HepG2 (cell line): Measurements from ENCODE around the gene JAG1. TPM values are rescaled to one million over a fixed set of nuclear protein-coding genes. Genes with fewer than 3 reads are reported as not detected.

Experiments
- ATAC-seq: fragments of 200-7000 bp; cut with Tn5 transposase; 3 replicates; pipeline ENCODE4 v1.9.1; 2020; ENCODE audit warnings: mild to moderate bottlenecking, moderate library complexity
- BruUV-seq: library from RNA; stranded (reverse); fragments of 400-500 nt; replicated peaks from 2 replicates; lab custom pipeline; 2021; lab: Mats Ljungman, UMichigan
- CTCF ChIA-PET: fragments of 300-600 bp; formaldehyde crosslinking; extraction: SDS; loops from one replicate; lab custom pipeline; 2021; ENCODE audit warnings: low total read pairs, inconsistent platforms, low intra/inter-chr PET ratio; lab: Yijun Ruan, JAX
- POLR2A ChIA-PET: fragments of 350-600 bp; sonication (Branson Sonifier 250); formaldehyde crosslinking; loops from one replicate; lab custom pipeline; 2020; ENCODE audit warnings: antibody characterized with exemption, inconsistent platforms; lab: Yijun Ruan, JAX
- DNase-seq: peaks from one replicate; pipeline ENCODE4 v3.0.0-alpha.2; 2015; ENCODE audit warnings: low spot score
- FAIRE-seq: peaks from 3 replicates; lab custom pipeline; 2011; peaks lifted over from hg19 to GRCh38; lab: Jason Lieb, UNC
- H2AFZ ChIP-seq: one replicate; pipeline ENCODE4 v1.6.1; 2011; ENCODE audit warnings: low read length, inconsistent platforms
- H3K27ac ChIP-seq: fragments of 300-600 bp; 3 replicates; pipeline ENCODE4 v1.8.0; 2011; ENCODE audit warnings: mixed run types, mild to moderate bottlenecking, mixed read lengths, low read length, inconsistent platforms; ENCODE audit not compliant: insufficient read depth; ENCODE audit errors: extremely low read length
- H3K27me3 ChIP-seq, 2 experiments: fragments of 200-600 bp in 1 of 2; 2 replicates in 1 of 2; 3 replicates in 1 of 2; pipeline versions ENCODE4 v1.6.0 to v1.8.0; 2011; ENCODE audit warnings: low read length in 2 of 2, mild to moderate bottlenecking in 2 of 2, moderate library complexity in 2 of 2, inconsistent platforms in 1 of 2; ENCODE audit not compliant: insufficient read depth in 2 of 2, control insufficient read depth in 1 of 2
- H3K36me3 ChIP-seq, 2 experiments: fragments of 200-600 bp in 1 of 2; replicated peaks in 1 of 2; 2 replicates in 1 of 2; 3 replicates in 1 of 2; pipeline versions ENCODE4 v1.5.1 to v1.8.0; 2011; ENCODE audit warnings: low read length in 2 of 2, inconsistent platforms in 1 of 2; ENCODE audit not compliant: insufficient read depth in 2 of 2, control insufficient read depth in 1 of 2
- H3K4me1 ChIP-seq: 2 replicates; pipeline ENCODE4 v1.5.1; 2012; ENCODE audit warnings: low read length, inconsistent platforms; ENCODE audit not compliant: insufficient read depth
- H3K4me2 ChIP-seq: 2 replicates; pipeline ENCODE4 v1.6.0; 2011; ENCODE audit warnings: low read depth, low read length, inconsistent platforms
- H3K4me3 ChIP-seq, 3 experiments: fragments of 200-600 bp in 1 of 3; sonication (generic), shearing (Covaris generic) in 1 of 3; replicated peaks in 1 of 3; 2 replicates each; pipeline ENCODE4 v1.5.1; 2011 to 2016; ENCODE audit warnings: low read length in 3 of 3, inconsistent platforms in 2 of 3, low read depth in 2 of 3, mild to moderate bottlenecking in 2 of 3, control low read depth in 1 of 3, mixed read lengths in 1 of 3; ENCODE audit not compliant: insufficient read depth in 1 of 3
- H3K79me2 ChIP-seq: one replicate; pipeline ENCODE4 v1.6.1; 2011; ENCODE audit warnings: low read length, inconsistent platforms; ENCODE audit not compliant: insufficient read depth
- H3K9ac ChIP-seq: 2 replicates; pipeline ENCODE4 v1.6.0; 2011; ENCODE audit warnings: mild to moderate bottlenecking, low read depth, low read length, inconsistent platforms; ENCODE audit not compliant: insufficient read depth
- H3K9me3 ChIP-seq: 2 replicates; pipeline ENCODE4 v1.5.1; 2012; ENCODE audit warnings: mild to moderate bottlenecking, low read length
- H4K20me1 ChIP-seq: 2 replicates; pipeline ENCODE4 v1.6.0; 2011; ENCODE audit warnings: inconsistent platforms, mild to moderate bottlenecking, low read length, moderate library complexity; ENCODE audit not compliant: insufficient read depth
- ELK4 ChIP-seq: sonication (generic); formaldehyde crosslinking; IDR thresholded peaks from 2 replicates; pipeline ENCODE4 v1.9.0; 2021; ENCODE audit warnings: missing genetic modification reagents, borderline replicate concordance
- FIP1L1 ChIP-seq: fragments of 200-400 bp; formaldehyde crosslinking; IDR thresholded peaks from 2 replicates; pipeline ENCODE4 v1.6.1; 2018; ENCODE audit warnings: low read depth, mild to moderate bottlenecking, low read length, moderate library complexity, borderline replicate concordance; ENCODE audit not compliant: insufficient read depth
- FOXA1 ChIP-seq, 2 experiments: fragments of 450-650 bp in 1 of 2; sonication (generic) in 1 of 2; formaldehyde crosslinking in 1 of 2; IDR thresholded peaks; 2 replicates each; pipeline versions ENCODE4 v1.4.0 to v1.6.1; 2016 to 2020; ENCODE audit warnings: missing genetic modification reagents in 1 of 2
- HNF4G ChIP-seq, 2 experiments: sonication (generic) in 1 of 2; formaldehyde crosslinking in 1 of 2; IDR thresholded peaks; 2 replicates each; pipeline versions ENCODE4 v1.4.0 to v1.6.1; 2011 to 2020; ENCODE audit warnings: borderline replicate concordance in 2 of 2, low read depth in 2 of 2, mild to moderate bottlenecking in 2 of 2, low read length in 1 of 2, missing genetic modification reagents in 1 of 2, moderate library complexity in 1 of 2
- IKZF4 ChIP-seq: sonication (generic); formaldehyde crosslinking; IDR thresholded peaks from 2 replicates; pipeline ENCODE4 v1.5.1; 2020; ENCODE audit warnings: borderline replicate concordance, mild to moderate bottlenecking, low read depth, missing genetic modification reagents; ENCODE audit errors: not compliant biosample characterization
- ZNF10 ChIP-seq: sonication (generic); formaldehyde crosslinking; IDR thresholded peaks from 2 replicates; pipeline ENCODE4 v1.4.0; 2020; ENCODE audit warnings: mild to moderate bottlenecking, low read depth, missing genetic modification reagents, borderline replicate concordance
- ZNF282 ChIP-seq: fragments of 450-650 bp; IDR thresholded peaks from 2 replicates; pipeline ENCODE4 v1.6.1; 2018; ENCODE audit not compliant: partially characterized antibody
- ZNF576 ChIP-seq: sonication (generic); formaldehyde crosslinking; IDR thresholded peaks from 2 replicates; pipeline ENCODE4 v1.4.0; 2020; ENCODE audit warnings: mild to moderate bottlenecking, missing genetic modification reagents
- ZNF609 ChIP-seq: sonication (generic); formaldehyde crosslinking; IDR thresholded peaks from 2 replicates; pipeline ENCODE4 v1.4.0; 2020; ENCODE audit warnings: mild to moderate bottlenecking, missing genetic modification reagents, borderline replicate concordance
- ZNF703 ChIP-seq: sonication (generic); formaldehyde crosslinking; IDR thresholded peaks from 2 replicates; pipeline ENCODE4 v1.5.1; 2020; ENCODE audit warnings: missing genetic modification reagents, mild to moderate bottlenecking, moderate library complexity, borderline replicate concordance
- ZNF792 ChIP-seq: IDR thresholded peaks from 2 replicates; pipeline ENCODE4 v1.6.1; 2016
- ZSCAN9 ChIP-seq: IDR thresholded peaks from 2 replicates; pipeline ENCODE4 v1.6.1; 2016; ENCODE audit warnings: borderline replicate concordance
- WGBS: methylation state at CpG from one replicate; pipeline ENCODE4 v1.1.6; 2017; ENCODE audit warnings: low lambda C conversion rate; 5-methylcytosine and 5-hydroxymethylcytosine counted together
- in situ Hi-C: cut with HindIII; loops from 2 replicates; pipeline ENCODE4 v1.10.0; 2017; ENCODE audit warnings: low pct_unique_long_range_greater_than_20kb; ENCODE audit not compliant: extremely low pct_ligation_motif_present
- intact Hi-C: fragments of 100-400 bp; cut with micrococcal nuclease; formaldehyde crosslinking; loops from one replicate; pipeline ENCODE4 v1.10.0; 2022; ENCODE audit not compliant: unreplicated experiment
- polyA plus RNA-seq, 8 experiments: library from polyadenylated mRNA; depleted of rRNA in 3 of 8; stranded (reverse) in 7 of 8; unstranded in 1 of 8; fragments of >200 nt; fragmentation: Illumina TruSeq in 4 of 8; extraction: Trizol in 4 of 8; gene quantifications; 2 replicates each; pipeline versions ENCODE4 v1.2.1 to v1.2.3, GENCODE V29; 2011 to 2016; ENCODE audit warnings: low read depth in 4 of 8, missing spikeins in 1 of 8, mixed read lengths in 1 of 8; ENCODE audit not compliant: insufficient read depth in 1 of 8
- total RNA-seq, 5 experiments: library from RNA; depleted of rRNA; stranded (reverse); fragments of >200 nt; fragmentation: Illumina TruSeq; extraction: Trizol; gene quantifications; 2 replicates each; pipeline ENCODE4 v1.2.3, GENCODE V29; 2016; ENCODE audit warnings: low read depth in 1 of 5

Gene JAG1
- total and polyA plus RNA-seq, 2 of the 13 experiments (the other 11 are each of a cell fraction or from before 2014, with no cell fraction given): 47.1 to 56.3 TPM

- H4K20me1 ChIP-seq: no peaks in the 10 kb centered on the region
- no TSS peak for BruUV-seq
- 95% methylated on average over 6 of the region's 6 CpGs for WGBS
- H3K27me3 ChIP-seq: no peaks in the 10 kb centered on the region
- H3K36me3 ChIP-seq: peaks cover 0 to 4% of the 10 kb centered on the region in 2 experiments; a peak in 1 of 5 replicates
- H3K4me2 ChIP-seq: no peak overlapping the region
- H2AFZ ChIP-seq: no peak overlapping the region
- in situ Hi-C loops (no loop called here), intact Hi-C loops (no loop called here)
- ATAC-seq: no peak
- POLR2A ChIA-PET: interaction anchor here (1.5 kb wide), 2 partner anchors 53 to 184 kb away, joined by 4 to 5 read pairs; partner anchors contain the start of gene SLX4IP
- CTCF ChIA-PET: no interaction called here
- no peak overlapping the region for H3K9ac ChIP-seq
- peaks cover 35% of the 10 kb centered on the region for H3K4me1 ChIP-seq
- TF ChIP-seq ZNF609 (CRISPR knock-in tag) (no peak), ZSCAN9 (CRISPR knock-in tag) (no peak), ELK4 (CRISPR knock-in tag) (no peak), FIP1L1 (no peak), HNF4G (IDR thresholded peaks at IDR 0.05; ENCODE audit: borderline replicate concordance, low read depth, low read length) (no peak), HNF4G (CRISPR knock-in tag; IDR thresholded peaks at IDR 0.05; ENCODE audit: borderline replicate concordance, low read depth) (no peak), ZNF703 (CRISPR knock-in tag) (no peak), ZNF10 (no peak), ZNF282 (no peak), ZNF792 (CRISPR knock-in tag) (no peak), IKZF4 (CRISPR knock-in tag) (no peak), FOXA1 (IDR thresholded peaks at IDR 0.05) (no peak), FOXA1 (CRISPR knock-in tag; IDR thresholded peaks at IDR 0.05) (no peak), ZNF576 (CRISPR knock-in tag) (no peak)
- no peaks in the 10 kb centered on the region for H3K9me3 ChIP-seq
- H3K27ac ChIP-seq: no peak overlapping the region
- no peak for FAIRE-seq
- DNase-seq: no peak
- H3K79me2 ChIP-seq: no peaks in the 10 kb centered on the region
- no peak overlapping the region for H3K4me3 ChIP-seq
Measured at GRCh38 chr20:10618611-10619245, 55.1 kb downstream of the JAG1 start.
